Neutrophil (primary cell): ENCODE measurements around the gene GTSE1.

ENCODE experiments used
- H3K27ac ChIP-seq: fragments of 200-600 bp; sonication (generic); 2 replicates; pipeline ENCODE4 v1.5.1; 2016; ENCODE audit warnings: mild to moderate bottlenecking, moderate library complexity
- H3K27me3 ChIP-seq: fragments of 200-600 bp; sonication (generic); 2 replicates; pipeline ENCODE4 v1.6.0; 2016; ENCODE audit warnings: mild to moderate bottlenecking
- H3K36me3 ChIP-seq: fragments of 200-600 bp; sonication (generic); 2 replicates; pipeline ENCODE4 v1.5.1; 2017
- H3K4me1 ChIP-seq, 2 experiments: fragments of 200-600 bp in 1 of 2; sonication (generic) in 1 of 2; 1 replicate in 1 of 2; 2 replicates in 1 of 2; pipeline versions ENCODE4 v1.5.1 to v1.6.1; 2013 to 2016; ENCODE audit warnings: low read depth in 1 of 2, low read length in 1 of 2, mild to moderate bottlenecking in 1 of 2, moderate library complexity in 1 of 2; ENCODE audit not compliant: control insufficient read depth in 1 of 2, insufficient read depth in 1 of 2
- H3K4me3 ChIP-seq, 2 experiments: fragments of 200-600 bp in 1 of 2; sonication (generic) in 1 of 2; 1 replicate in 1 of 2; 2 replicates in 1 of 2; pipeline ENCODE4 v1.5.1; 2013 to 2016; ENCODE audit warnings: low read depth in 1 of 2, low read length in 1 of 2, mild to moderate bottlenecking in 1 of 2, moderate library complexity in 1 of 2
- H3K9me3 ChIP-seq: fragments of 200-600 bp; sonication (generic); 2 replicates; pipeline ENCODE4 v1.5.1; 2016
- TF ChIP-seq, protein P1 (sequence below): fragments of 200-600 bp; sonication (generic); IDR thresholded peaks from 2 replicates; pipeline ENCODE4 v1.5.1; 2016; ENCODE audit warnings: antibody characterized with exemption

The GTSE1 gene

DNA sequence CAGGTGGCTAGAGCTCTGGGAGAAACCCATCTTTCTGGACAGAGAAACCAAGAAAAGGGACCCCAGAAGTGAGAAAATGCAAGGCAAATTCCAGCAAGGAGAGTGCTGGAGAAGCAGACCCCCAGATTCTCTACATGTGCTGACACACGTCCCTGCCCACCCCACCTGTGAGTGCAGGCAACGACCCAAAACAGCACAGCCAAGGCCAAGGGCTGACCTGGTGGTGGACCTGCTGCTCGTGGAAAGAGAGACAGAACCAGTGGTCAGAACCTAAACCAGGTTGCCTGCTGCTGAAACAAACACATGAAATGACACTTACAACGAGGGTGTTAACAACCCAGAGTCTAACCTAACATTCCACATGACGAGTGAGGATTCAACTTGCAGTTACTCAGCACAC lies 63.4 kb downstream of the GTSE1 start:
- H3K27me3 ChIP-seq = no peaks in the 10 kb centered on the region
- no peaks in the 10 kb centered on the region for H3K9me3 ChIP-seq
- H3K4me3 ChIP-seq = no peak overlapping the region
- H3K4me1 ChIP-seq = no peaks in the 10 kb centered on the region
- TF ChIP-seq, protein P1, sequence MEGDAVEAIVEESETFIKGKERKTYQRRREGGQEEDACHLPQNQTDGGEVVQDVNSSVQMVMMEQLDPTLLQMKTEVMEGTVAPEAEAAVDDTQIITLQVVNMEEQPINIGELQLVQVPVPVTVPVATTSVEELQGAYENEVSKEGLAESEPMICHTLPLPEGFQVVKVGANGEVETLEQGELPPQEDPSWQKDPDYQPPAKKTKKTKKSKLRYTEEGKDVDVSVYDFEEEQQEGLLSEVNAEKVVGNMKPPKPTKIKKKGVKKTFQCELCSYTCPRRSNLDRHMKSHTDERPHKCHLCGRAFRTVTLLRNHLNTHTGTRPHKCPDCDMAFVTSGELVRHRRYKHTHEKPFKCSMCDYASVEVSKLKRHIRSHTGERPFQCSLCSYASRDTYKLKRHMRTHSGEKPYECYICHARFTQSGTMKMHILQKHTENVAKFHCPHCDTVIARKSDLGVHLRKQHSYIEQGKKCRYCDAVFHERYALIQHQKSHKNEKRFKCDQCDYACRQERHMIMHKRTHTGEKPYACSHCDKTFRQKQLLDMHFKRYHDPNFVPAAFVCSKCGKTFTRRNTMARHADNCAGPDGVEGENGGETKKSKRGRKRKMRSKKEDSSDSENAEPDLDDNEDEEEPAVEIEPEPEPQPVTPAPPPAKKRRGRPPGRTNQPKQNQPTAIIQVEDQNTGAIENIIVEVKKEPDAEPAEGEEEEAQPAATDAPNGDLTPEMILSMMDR = no peak
- H3K36me3 ChIP-seq = peaks cover 36% of the 10 kb centered on the region
- no peak overlapping the region for H3K27ac ChIP-seq

DNA sequence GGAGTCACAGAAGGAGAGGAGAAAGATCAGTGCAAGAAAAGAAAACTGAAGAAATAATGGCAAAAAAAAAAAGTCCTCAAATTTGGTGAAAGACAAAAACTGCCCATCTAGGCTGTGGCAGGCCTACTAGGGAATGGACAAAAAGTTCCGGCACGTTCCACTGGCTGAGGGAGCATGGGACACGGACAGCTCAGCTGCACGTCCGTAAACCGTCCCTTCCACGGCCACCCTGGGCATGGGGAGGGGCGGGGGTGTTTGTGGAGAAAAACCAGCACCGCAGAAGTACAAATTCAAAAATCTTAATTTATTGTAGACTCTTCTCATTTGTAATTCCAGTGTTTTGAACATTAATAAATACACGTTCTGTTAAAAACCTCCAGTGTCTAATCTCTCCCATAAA lies 64.2 kb downstream of the GTSE1 start:
- H3K27ac ChIP-seq = no peak overlapping the region
- no peaks in the 10 kb centered on the region for H3K9me3 ChIP-seq
- H3K36me3 ChIP-seq = peaks cover 28% of the 10 kb centered on the region
- H3K4me3 ChIP-seq = no peak overlapping the region
- TF ChIP-seq, protein P1 = no peak
- H3K27me3 ChIP-seq = no peaks in the 10 kb centered on the region
- H3K4me1 ChIP-seq = no peaks in the 10 kb centered on the region

DNA sequence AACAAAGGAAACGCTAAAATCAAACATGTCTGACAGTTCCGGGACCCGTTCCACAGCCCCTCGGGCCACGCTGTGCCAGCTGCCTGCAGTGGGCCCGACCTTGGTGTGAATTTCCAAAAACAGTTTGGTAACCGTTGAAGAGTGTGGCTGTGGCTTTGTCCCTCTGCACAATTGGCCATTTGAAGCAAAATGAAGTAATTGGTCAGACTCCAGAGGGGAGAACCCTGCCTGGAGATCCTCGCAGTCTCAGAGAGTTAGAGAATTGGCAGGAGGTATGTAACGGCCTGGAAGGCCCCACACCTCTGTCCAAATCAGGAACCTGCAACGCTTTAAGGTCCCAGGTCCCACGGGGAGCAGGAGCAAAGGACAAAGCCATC lies 65.1 kb downstream of the GTSE1 start:
- H3K9me3 ChIP-seq = no peaks in the 10 kb centered on the region

DNA sequence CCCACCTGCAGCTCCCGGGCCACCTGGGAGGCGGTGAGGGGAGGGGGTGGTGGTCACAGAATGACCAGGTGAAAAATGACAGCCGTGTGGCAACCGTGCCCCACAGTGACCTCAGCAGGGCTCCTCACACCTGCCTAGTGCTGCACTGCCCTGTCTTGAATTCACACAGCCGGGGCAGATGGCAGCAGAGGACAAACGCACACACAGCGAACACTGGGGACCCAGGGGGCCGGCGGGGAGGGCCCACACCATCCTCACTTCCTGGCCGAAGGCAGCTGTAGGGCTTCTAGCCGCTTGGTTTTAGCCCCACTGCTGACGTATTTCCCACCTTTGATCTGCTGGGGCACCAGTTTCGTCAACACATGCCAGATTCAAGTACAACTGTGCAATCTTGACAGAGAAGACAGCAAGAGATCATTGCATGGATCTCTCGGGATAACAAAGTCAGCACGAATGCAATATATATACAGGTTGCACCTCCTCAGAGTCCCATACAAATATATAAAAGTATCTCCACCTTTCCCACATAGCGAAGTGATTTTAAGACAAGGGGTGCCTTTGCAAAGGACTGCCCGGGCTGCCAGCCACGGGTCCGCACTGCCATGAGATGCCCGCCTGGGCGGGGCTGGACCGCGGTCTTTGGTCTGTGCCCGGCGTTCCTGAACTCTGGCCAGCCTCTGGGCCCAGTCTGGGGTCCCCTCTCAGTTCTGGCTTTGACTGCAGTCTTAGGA lies 65.7 kb downstream of the GTSE1 start:
- no peak overlapping the region for H3K27ac ChIP-seq
- H3K4me1 ChIP-seq = no peaks in the 10 kb centered on the region
- TF ChIP-seq, protein P1 = no peak
- peaks cover 13% of the 10 kb centered on the region for H3K36me3 ChIP-seq
- no peak overlapping the region for H3K4me3 ChIP-seq
- no peaks in the 10 kb centered on the region for H3K9me3 ChIP-seq
- H3K27me3 ChIP-seq = peaks cover 13% of the 10 kb centered on the region

More for the DNA sequence above, 65.1 kb downstream of the GTSE1 start:
- H3K36me3 ChIP-seq = peaks cover 19% of the 10 kb centered on the region
- no peak overlapping the region for H3K27ac ChIP-seq
- TF ChIP-seq, protein P1 = no peak
- H3K4me1 ChIP-seq = no peaks in the 10 kb centered on the region
- no peak overlapping the region for H3K4me3 ChIP-seq
- peaks cover 7% of the 10 kb centered on the region for H3K27me3 ChIP-seq

DNA sequence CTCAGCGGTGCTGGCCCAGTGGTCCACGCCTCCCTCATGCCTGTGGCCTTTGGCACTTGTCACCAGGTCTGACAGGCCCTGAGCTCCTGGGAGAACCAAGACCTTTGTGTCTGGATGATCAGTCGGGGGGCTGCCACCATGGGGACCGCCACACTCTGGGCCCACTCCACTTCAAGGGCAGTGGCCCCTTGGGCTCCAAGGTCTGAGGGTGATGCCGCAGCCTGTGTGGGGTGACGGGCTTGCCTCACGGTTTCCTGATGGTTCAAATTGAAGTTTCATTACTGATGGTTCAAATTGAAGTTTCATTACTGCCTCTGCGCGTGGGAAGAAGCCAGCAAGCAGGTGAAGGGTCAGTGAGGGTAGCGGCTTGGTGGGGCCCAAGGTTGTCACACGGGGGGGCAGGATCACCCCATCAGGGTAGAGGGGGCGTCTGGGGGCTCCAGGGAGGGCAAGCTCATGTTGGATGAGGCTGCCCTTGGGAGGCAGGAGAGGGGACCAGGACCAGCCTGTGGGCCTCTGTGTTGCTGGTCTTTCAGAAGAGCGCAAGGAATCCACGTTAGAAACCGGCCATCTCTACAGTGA lies 66.4 kb downstream of the GTSE1 start:
- peaks cover 16% of the 10 kb centered on the region for H3K27me3 ChIP-seq
- TF ChIP-seq, protein P1 = no peak
- no peaks in the 10 kb centered on the region for H3K4me1 ChIP-seq
- no peak overlapping the region for H3K27ac ChIP-seq
- peaks cover 7% of the 10 kb centered on the region for H3K36me3 ChIP-seq
- H3K4me3 ChIP-seq = no peak overlapping the region
- H3K9me3 ChIP-seq = no peaks in the 10 kb centered on the region
